IMR-90 (cell line): Measurements from ENCODE around the gene FBRSL1. TPM values are rescaled to one million over a fixed set of nuclear protein-coding genes. Genes with fewer than 3 reads are reported as not detected.

Source experiments
- ATAC-seq: fragments of 200-7000 bp; cut with Tn5 transposase; 2 replicates; pipeline ENCODE4 v1.9.1; 2020; ENCODE audit warnings: low read depth, mild to moderate bottlenecking, moderate library complexity
- BruUV-seq: library from RNA; stranded (reverse); fragments of 400-500 nt; replicated peaks from 2 replicates; lab custom pipeline; 2021; lab: Mats Ljungman, UMichigan
- CTCF ChIA-PET: fragments of 300-600 bp; formaldehyde crosslinking; extraction: SDS; loops from one replicate; lab custom pipeline; 2021; ENCODE audit warnings: antibody characterized with exemption; lab: Yijun Ruan, JAX
- POLR2A ChIA-PET: fragments of 300-600 bp; sonication (Branson Sonifier 250); formaldehyde crosslinking; loops from one replicate; lab custom pipeline; 2022; ENCODE audit warnings: antibody characterized with exemption; ENCODE audit not compliant: unreplicated experiment; lab: Charles Lee
- DNase-seq: peaks from one replicate; pipeline ENCODE4 v3.0.0; 2013
- H2AFZ ChIP-seq: replicated peaks from 2 replicates; pipeline ENCODE3; 2013; ENCODE audit warnings: low read length, mild to moderate bottlenecking; ENCODE audit not compliant: poor library complexity
- H2AK5ac ChIP-seq: 2 replicates; pipeline ENCODE4 v1.6.1; 2013; ENCODE audit warnings: low read depth, low read length, inconsistent platforms
- H2AK9ac ChIP-seq: replicated peaks from 2 replicates; pipeline ENCODE3; 2013; ENCODE audit warnings: mild to moderate bottlenecking, low read depth, low read length, moderate library complexity; ENCODE audit not compliant: poor library complexity
- H2BK120ac ChIP-seq: 2 replicates; pipeline ENCODE4 v1.6.1; 2013; ENCODE audit warnings: low read depth, low read length, inconsistent platforms
- H2BK15ac ChIP-seq: 3 replicates; pipeline ENCODE4 v1.6.1; 2013; ENCODE audit warnings: low read depth, low read length, inconsistent platforms
- H2BK20ac ChIP-seq: 2 replicates; pipeline ENCODE4 v1.6.1; 2013; ENCODE audit warnings: low read depth, mild to moderate bottlenecking, inconsistent platforms, low read length, moderate library complexity
- H2BK5ac ChIP-seq: 2 replicates; pipeline ENCODE4 v1.6.1; 2013; ENCODE audit warnings: mild to moderate bottlenecking, low read depth, low read length, inconsistent platforms; ENCODE audit not compliant: poor library complexity, severe bottlenecking
- H3K14ac ChIP-seq: replicated peaks from 2 replicates; pipeline ENCODE4 v1.6.1; 2013; ENCODE audit warnings: low read depth, low read length, inconsistent platforms
- H3K18ac ChIP-seq: 2 replicates; pipeline ENCODE4 v1.6.1; 2013; ENCODE audit warnings: low read depth, low read length, control low read depth
- H3K23ac ChIP-seq: 2 replicates; pipeline ENCODE4 v1.6.1; 2013; ENCODE audit warnings: low read depth, low read length, inconsistent platforms
- H3K27ac ChIP-seq: 2 replicates; pipeline ENCODE4 v1.5.1; 2013; ENCODE audit warnings: mild to moderate bottlenecking, control low read depth, low read length; ENCODE audit not compliant: insufficient read depth
- H3K27me3 ChIP-seq: 2 replicates; pipeline ENCODE4 v1.6.1; 2013; ENCODE audit warnings: low read length; ENCODE audit not compliant: control insufficient read depth, insufficient read depth
- H3K36me3 ChIP-seq: 2 replicates; pipeline ENCODE4 v1.6.1; 2013; ENCODE audit warnings: low read length, mixed read lengths; ENCODE audit not compliant: control insufficient read depth, insufficient read depth
- H3K4ac ChIP-seq: 2 replicates; pipeline ENCODE4 v1.6.1; 2013; ENCODE audit warnings: low read depth, low read length, inconsistent platforms
- H3K4me1 ChIP-seq: 2 replicates; pipeline ENCODE4 v1.6.1; 2013; ENCODE audit warnings: low read length, mixed read lengths; ENCODE audit not compliant: control insufficient read depth, insufficient read depth
- H3K4me2 ChIP-seq: 2 replicates; pipeline ENCODE4 v1.6.1; 2013; ENCODE audit warnings: low read depth, mild to moderate bottlenecking, control low read depth, low read length, moderate library complexity
- H3K4me3 ChIP-seq: 2 replicates; pipeline ENCODE4 v1.5.1; 2013; ENCODE audit warnings: low read depth, mild to moderate bottlenecking, control low read depth, low read length, moderate library complexity; ENCODE audit not compliant: insufficient read depth
- H3K56ac ChIP-seq: 2 replicates; pipeline ENCODE4 v1.6.1; 2013; ENCODE audit warnings: low read length, inconsistent platforms; ENCODE audit not compliant: insufficient read depth; ENCODE audit errors: extremely low read depth
- H3K79me1 ChIP-seq, 2 experiments: 2 replicates each; pipeline ENCODE4 v1.6.1; 2013; ENCODE audit warnings: low read length in 2 of 2, inconsistent platforms in 1 of 2, low read depth in 1 of 2
- H3K9ac ChIP-seq: 2 replicates; pipeline ENCODE4 v1.6.1; 2013; ENCODE audit warnings: low read depth, low read length, control low read depth
- H3K9me1 ChIP-seq: 2 replicates; pipeline ENCODE4 v1.6.1; 2013; ENCODE audit warnings: low read length, inconsistent platforms; ENCODE audit not compliant: insufficient read depth
- H3K9me3 ChIP-seq: 2 replicates; pipeline ENCODE4 v1.6.1; 2013; ENCODE audit warnings: low read length; ENCODE audit not compliant: control insufficient read depth, insufficient read depth
- H4K20me1 ChIP-seq: 2 replicates; pipeline ENCODE4 v1.6.1; 2013; ENCODE audit warnings: low read length, inconsistent platforms; ENCODE audit not compliant: insufficient read depth
- H4K5ac ChIP-seq: 2 replicates; pipeline ENCODE4 v1.6.1; 2013; ENCODE audit warnings: mild to moderate bottlenecking, low read depth, low read length, control low read depth
- H4K8ac ChIP-seq, 2 experiments: 2 replicates each; pipeline ENCODE4 v1.6.1; 2013; ENCODE audit warnings: low read depth in 2 of 2, low read length in 2 of 2, control low read depth in 1 of 2, inconsistent platforms in 1 of 2
- H4K91ac ChIP-seq: 2 replicates; pipeline ENCODE4 v1.6.1; 2013; ENCODE audit warnings: low read depth, low read length, inconsistent platforms; ENCODE audit not compliant: insufficient read depth
- BHLHE40 ChIP-seq: fragments of 150-350 bp; IDR thresholded peaks from 2 replicates; pipeline ENCODE4 v1.6.1; 2016; ENCODE audit warnings: mild to moderate bottlenecking, low read depth, low read length
- CEBPB ChIP-seq: IDR thresholded peaks from 2 replicates; pipeline ENCODE4 v1.6.1; 2012; ENCODE audit warnings: low read depth, low read length, improper control_type of control experiment
- CHD1 ChIP-seq: IDR thresholded peaks from 2 replicates; pipeline ENCODE4 v1.6.1; 2012; ENCODE audit warnings: low read depth, low read length, improper control_type of control experiment
- FOS ChIP-seq: fragments of 150-350 bp; IDR thresholded peaks from 2 replicates; pipeline ENCODE4 v1.6.1; 2016; ENCODE audit warnings: low read depth, low read length
- MAFK ChIP-seq: IDR thresholded peaks from 2 replicates; pipeline ENCODE4 v1.6.1; 2012; ENCODE audit warnings: low read depth, low read length, improper control_type of control experiment
- MXI1 ChIP-seq: IDR thresholded peaks from 2 replicates; pipeline ENCODE4 v1.6.1; 2012; ENCODE audit warnings: low read depth, mild to moderate bottlenecking, low read length, moderate library complexity, borderline replicate concordance
- NFE2L2 ChIP-seq: fragments of 150-350 bp; IDR thresholded peaks from 2 replicates; pipeline ENCODE4 v1.6.1; 2016; ENCODE audit warnings: low read depth, mild to moderate bottlenecking, low read length
- RAD21 ChIP-seq: IDR thresholded peaks from 2 replicates; pipeline ENCODE4 v1.6.1; 2012; ENCODE audit warnings: low read length, improper control_type of control experiment
- RCOR1 ChIP-seq: IDR thresholded peaks from 2 replicates; pipeline ENCODE4 v1.6.1; 2012; ENCODE audit warnings: mild to moderate bottlenecking, low read length, improper control_type of control experiment; ENCODE audit not compliant: insufficient replicate concordance
- RFX5 ChIP-seq: IDR thresholded peaks from 2 replicates; pipeline ENCODE4 v1.8.0; 2012; ENCODE audit warnings: low read depth, mild to moderate bottlenecking, low read length, moderate library complexity
- SMC3 ChIP-seq: fragments of 150-350 bp; IDR thresholded peaks from 2 replicates; pipeline ENCODE4 v1.6.1; 2016; ENCODE audit warnings: low read depth, mild to moderate bottlenecking, antibody characterized with exemption, low read length, moderate library complexity
- WGBS, 2 experiments: methylation state at CpG; one replicate each; pipeline versions ENCODE4 v1.1.5 to v1.1.7; 2013; ENCODE audit warnings: missing lambda C conversion rate in 2 of 2; ENCODE audit not compliant: insufficient read length in 1 of 2; ENCODE audit errors: extremely low coverage in 2 of 2; 5-methylcytosine and 5-hydroxymethylcytosine counted together
- dilution Hi-C: fragments of 300-500 bp; cut with HindIII; formaldehyde crosslinking; loops from one replicate; pipeline ENCODE4 v1.14.3; 2018; ENCODE audit warnings: low sequenced_read_pairs; ENCODE audit not compliant: unreplicated experiment
- in situ Hi-C: fragments of 300-500 bp; cut with MboI; formaldehyde crosslinking; loops from 3 replicates; pipeline ENCODE4 v1.14.3; 2019; ENCODE audit warnings: low sequenced_read_pairs, inconsistent platforms, mixed read lengths
- intact Hi-C: fragments of 100-400 bp; cut with micrococcal nuclease; formaldehyde crosslinking; loops from 2 replicates; pipeline ENCODE4 v1.10.0; 2022
- polyA plus RNA-seq, 3 experiments: library from polyadenylated mRNA; depleted of rRNA; stranded (reverse); fragments of >200 nt; gene quantifications; 2 replicates each; pipeline ENCODE4 v1.2.3, GENCODE V29; 2012; ENCODE audit warnings: low replicate concordance in 1 of 3
- total RNA-seq: library from RNA; depleted of rRNA; stranded (reverse); fragments of >200 nt; gene quantifications from 2 replicates; pipeline ENCODE4 v1.2.3, GENCODE V29; 2012
- TF ChIP-seq, protein P1 (sequence below): conservative IDR thresholded peaks from 2 replicates; pipeline ENCODE4 v1.5.1; 2012; ENCODE audit warnings: mild to moderate bottlenecking, low read depth, low read length, improper control_type of control experiment
- TF ChIP-seq, protein P2 (sequence below): fragments of 150-350 bp; IDR thresholded peaks from 2 replicates; pipeline ENCODE4 v1.6.1; 2016; ENCODE audit warnings: low read depth, mild to moderate bottlenecking, low read length, moderate library complexity, borderline replicate concordance
- TF ChIP-seq, protein P3 (sequence below): fragments of 150-350 bp; IDR thresholded peaks from 2 replicates; pipeline ENCODE4 v1.6.1; 2017; ENCODE audit warnings: mild to moderate bottlenecking, antibody characterized with exemption, low read length, low read depth

FBRSL1 gene
- total and polyA plus RNA-seq, 2 of the 4 experiments (the other 2 are of a cell fraction): 0.36 to 10.8 TPM

DNA sequence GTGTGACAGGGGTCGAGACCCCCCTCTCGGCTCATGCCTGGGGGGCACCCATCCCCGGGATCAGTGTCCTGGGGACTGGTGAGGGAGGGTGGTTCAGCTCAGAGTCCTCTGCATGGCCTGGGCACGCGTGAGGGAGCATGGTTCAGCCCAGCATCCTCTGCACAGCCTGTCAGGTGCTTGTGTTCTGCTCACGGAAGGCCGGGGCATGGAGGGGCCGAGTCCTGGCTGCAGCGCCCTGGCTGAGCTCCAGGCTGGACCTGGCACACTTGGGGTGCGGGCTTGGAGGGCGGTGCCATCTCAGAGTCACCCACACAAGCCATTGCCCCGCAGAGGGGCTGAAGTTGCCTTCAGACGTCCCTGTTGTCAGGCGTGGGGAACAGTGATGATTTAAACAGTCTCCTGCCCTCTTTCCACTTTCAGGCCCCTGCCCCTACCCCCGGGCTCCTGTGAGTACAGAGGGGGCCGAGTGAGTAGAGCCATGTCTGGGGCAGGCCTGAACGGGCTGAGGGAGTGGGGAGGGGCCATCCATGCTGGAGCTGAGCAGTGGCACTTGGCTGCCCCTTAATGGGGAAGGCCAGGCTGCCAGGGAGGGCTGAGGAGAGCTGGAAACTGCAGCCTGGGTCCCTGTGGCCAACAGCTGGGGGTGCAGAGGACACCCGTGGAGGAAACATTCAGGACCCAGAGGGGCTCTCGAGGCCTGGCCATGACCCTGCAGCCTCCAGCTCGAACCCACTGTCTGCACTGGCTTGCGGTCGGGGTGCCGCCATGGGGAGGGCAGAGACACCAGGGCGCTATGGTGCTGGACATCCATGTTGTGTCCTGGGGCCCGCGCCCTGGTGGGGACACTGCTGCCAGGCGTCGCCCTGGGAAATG lies 22.5 kb downstream of the FBRSL1 start:
- H3K9me1 ChIP-seq: no peaks in the 10 kb centered on the region
- H2BK15ac ChIP-seq: no peak overlapping the region
- H3K14ac ChIP-seq: no peak overlapping the region
- no peaks in the 10 kb centered on the region for H3K27me3 ChIP-seq
- ATAC-seq: no peak; the same call in 1 of the 2 replicates
- H3K4ac ChIP-seq: no peak overlapping the region
- ChIA-PET CTCF (no interaction called here), POLR2A (no interaction called here)
- no peak for DNase-seq
- no peak overlapping the region for H3K56ac ChIP-seq
- no peak overlapping the region for H3K9ac ChIP-seq
- no TSS peak for BruUV-seq
- in situ Hi-C loops (no loop called here), intact Hi-C loops (no loop called here), dilution Hi-C loops (no loop called here)
- H4K91ac ChIP-seq: no peak overlapping the region
- no peak overlapping the region for H4K5ac ChIP-seq
- no peak overlapping the region for H4K8ac ChIP-seq
- H3K4me3 ChIP-seq: no peak overlapping the region
- H3K23ac ChIP-seq: no peak overlapping the region
- H2AK9ac ChIP-seq: no peak overlapping the region
- H3K4me1 ChIP-seq: peaks cover 2% of the 10 kb centered on the region; the same call in 1 of the 2 replicates
- no peak overlapping the region for H2BK20ac ChIP-seq
- H2AK5ac ChIP-seq: no peak overlapping the region
- H3K79me1 ChIP-seq: peaks cover 3 to 10% of the 10 kb centered on the region in 2 experiments
- no peak overlapping the region for H2BK5ac ChIP-seq
- no peak overlapping the region for H2BK120ac ChIP-seq
- peak overlapping the region; percentile 21 for H2AFZ ChIP-seq
- no peak overlapping the region for H3K18ac ChIP-seq
- peaks cover 14% of the 10 kb centered on the region for H4K20me1 ChIP-seq
- H3K36me3 ChIP-seq: peaks cover 4% of the 10 kb centered on the region; the same call in 1 of the 2 replicates
- H3K27ac ChIP-seq: no peak overlapping the region
- WGBS, 2 experiments: 88% methylated on average over 18 of the region's 28 CpGs; no CpG with 5 or more reads in 1 of the 2 experiments
- no peak overlapping the region for H3K4me2 ChIP-seq
- H3K9me3 ChIP-seq: no peaks in the 10 kb centered on the region; the same call in 1 of the 2 replicates
- no peak for TF ChIP-seq MXI1
- no peak for TF ChIP-seq NFE2L2
- TF ChIP-seq, protein P1, sequence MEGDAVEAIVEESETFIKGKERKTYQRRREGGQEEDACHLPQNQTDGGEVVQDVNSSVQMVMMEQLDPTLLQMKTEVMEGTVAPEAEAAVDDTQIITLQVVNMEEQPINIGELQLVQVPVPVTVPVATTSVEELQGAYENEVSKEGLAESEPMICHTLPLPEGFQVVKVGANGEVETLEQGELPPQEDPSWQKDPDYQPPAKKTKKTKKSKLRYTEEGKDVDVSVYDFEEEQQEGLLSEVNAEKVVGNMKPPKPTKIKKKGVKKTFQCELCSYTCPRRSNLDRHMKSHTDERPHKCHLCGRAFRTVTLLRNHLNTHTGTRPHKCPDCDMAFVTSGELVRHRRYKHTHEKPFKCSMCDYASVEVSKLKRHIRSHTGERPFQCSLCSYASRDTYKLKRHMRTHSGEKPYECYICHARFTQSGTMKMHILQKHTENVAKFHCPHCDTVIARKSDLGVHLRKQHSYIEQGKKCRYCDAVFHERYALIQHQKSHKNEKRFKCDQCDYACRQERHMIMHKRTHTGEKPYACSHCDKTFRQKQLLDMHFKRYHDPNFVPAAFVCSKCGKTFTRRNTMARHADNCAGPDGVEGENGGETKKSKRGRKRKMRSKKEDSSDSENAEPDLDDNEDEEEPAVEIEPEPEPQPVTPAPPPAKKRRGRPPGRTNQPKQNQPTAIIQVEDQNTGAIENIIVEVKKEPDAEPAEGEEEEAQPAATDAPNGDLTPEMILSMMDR: no peak
- TF ChIP-seq RAD21: no peak
- no peak for TF ChIP-seq CHD1
- TF ChIP-seq, protein P2, sequence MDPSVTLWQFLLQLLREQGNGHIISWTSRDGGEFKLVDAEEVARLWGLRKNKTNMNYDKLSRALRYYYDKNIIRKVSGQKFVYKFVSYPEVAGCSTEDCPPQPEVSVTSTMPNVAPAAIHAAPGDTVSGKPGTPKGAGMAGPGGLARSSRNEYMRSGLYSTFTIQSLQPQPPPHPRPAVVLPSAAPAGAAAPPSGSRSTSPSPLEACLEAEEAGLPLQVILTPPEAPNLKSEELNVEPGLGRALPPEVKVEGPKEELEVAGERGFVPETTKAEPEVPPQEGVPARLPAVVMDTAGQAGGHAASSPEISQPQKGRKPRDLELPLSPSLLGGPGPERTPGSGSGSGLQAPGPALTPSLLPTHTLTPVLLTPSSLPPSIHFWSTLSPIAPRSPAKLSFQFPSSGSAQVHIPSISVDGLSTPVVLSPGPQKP: no peak
- no peak for TF ChIP-seq RFX5
- no peak for TF ChIP-seq CEBPB
- no peak for TF ChIP-seq FOS
- no peak for TF ChIP-seq BHLHE40
- TF ChIP-seq RCOR1: no peak
- TF ChIP-seq, protein P3, sequence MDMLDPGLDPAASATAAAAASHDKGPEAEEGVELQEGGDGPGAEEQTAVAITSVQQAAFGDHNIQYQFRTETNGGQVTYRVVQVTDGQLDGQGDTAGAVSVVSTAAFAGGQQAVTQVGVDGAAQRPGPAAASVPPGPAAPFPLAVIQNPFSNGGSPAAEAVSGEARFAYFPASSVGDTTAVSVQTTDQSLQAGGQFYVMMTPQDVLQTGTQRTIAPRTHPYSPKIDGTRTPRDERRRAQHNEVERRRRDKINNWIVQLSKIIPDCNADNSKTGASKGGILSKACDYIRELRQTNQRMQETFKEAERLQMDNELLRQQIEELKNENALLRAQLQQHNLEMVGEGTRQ: no peak
- no peak for TF ChIP-seq MAFK
- TF ChIP-seq SMC3: no peak
